Heart right ventricle (tissue), 16 donors: ENCODE results near the gene KPNB1. TPM values are rescaled to one million over a fixed set of nuclear protein-coding genes. Genes with fewer than 3 reads are reported as not detected.

Source experiments
- ATAC-seq, 8 donors: fragments of 200-7000 bp; cut with Tn5 transposase; one replicate each; pipeline ENCODE4 v1.9.1; 2020; ENCODE audit warnings: mild to moderate bottlenecking in 8 of 8, moderate library complexity in 8 of 8, moderate number of reproducible peaks in 1 of 8
- DNase-seq, 2 donors: peaks; one replicate each; pipeline ENCODE4 v3.0.0-alpha.2; 2020
- H3K27ac ChIP-seq, 10 donors: fragments of 200-600 bp; sonication (generic) in 2 of 10; one replicate each; pipeline versions ENCODE4 v1.5.0 to v1.8.0; 2020 to 2022; ENCODE audit warnings: mild to moderate bottlenecking in 3 of 10
- H3K27me3 ChIP-seq, 7 donors: fragments of 200-600 bp; one replicate each; pipeline ENCODE4 v1.8.0; 2021 to 2022; ENCODE audit warnings: mild to moderate bottlenecking in 2 of 7
- H3K36me3 ChIP-seq, 9 donors: fragments of 200-600 bp; sonication (generic) in 1 of 9; one replicate each; pipeline versions ENCODE4 v1.5.0 to v1.8.0; 2020 to 2022; ENCODE audit warnings: mild to moderate bottlenecking in 2 of 9
- H3K4me1 ChIP-seq, 9 donors: fragments of 200-600 bp; sonication (generic) in 1 of 9; one replicate each; pipeline versions ENCODE4 v1.5.0 to v1.8.0; 2020 to 2022; ENCODE audit warnings: mild to moderate bottlenecking in 4 of 9
- H3K4me3 ChIP-seq, 10 donors: fragments of 200-600 bp; sonication (generic) in 2 of 10; one replicate each; pipeline versions ENCODE4 v1.5.0 to v1.8.0; 2020 to 2022; ENCODE audit warnings: mild to moderate bottlenecking in 7 of 10, moderate library complexity in 2 of 10
- H3K9me3 ChIP-seq, 11 donors: fragments of 200-600 bp in 10 of 11; sonication (generic) in 2 of 11; one replicate each; pipeline versions ENCODE4 v1.5.0 to v1.8.0; 2013 to 2022; ENCODE audit warnings: mild to moderate bottlenecking in 2 of 11, control low read depth in 1 of 11, moderate library complexity in 1 of 11
- CTCF ChIP-seq, 9 donors: fragments of 200-600 bp; sonication (generic) in 2 of 9; IDR thresholded peaks; one replicate each; pipeline versions ENCODE4 v1.5.0 to v1.8.0; 2021 to 2022; ENCODE audit warnings: antibody characterized with exemption in 9 of 9, mild to moderate bottlenecking in 5 of 9, moderate library complexity in 1 of 9
- WGBS, 2 donors: extraction: QIAGEN DNeasy Blood & Tissue Kit; methylation state at CpG; one replicate each; pipeline ENCODE4 v1.1.7; 2013; ENCODE audit warnings: inconsistent platforms in 1 of 2; 5-methylcytosine and 5-hydroxymethylcytosine counted together
- intact Hi-C, 10 donors: fragments of 100-400 bp; cut with DNase I; formaldehyde crosslinking; loops; one replicate each; pipeline versions ENCODE4 v1.11.1 to v1.14.2; 2022
- polyA plus RNA-seq, 2 donors: library from polyadenylated mRNA; stranded (reverse); fragments of 200-250 nt; gene quantifications; one replicate each; pipeline ENCODE4 v1.2.3, GENCODE V29; 2013
- total RNA-seq, 10 donors: library from RNA; stranded (reverse); fragmentation: NEBNext Ultra II Directional in 3 of 10; extraction: Animal tissue kit (Norgen Biotek cat#: 25700) in 3 of 10; gene quantifications; one replicate each; pipeline versions ENCODE4 v1.2.1 to v1.2.4, GENCODE V29; 2021 to 2023
- donor health status: Arrhythmogenic right ventricular cardiomyopathy.
- donor health status: ischemic (EF 13 %, LVEDD 7.1; RV severe dilation, severe dysfunction).
- donor health status: healthy with polysubstance abuse.
- donor health status: DM: no; HTN: yes; CAD: no.
- donor health status: DM: no; HTN: no; CAD: no.
- donor health status: ischemic (EF 25% LVEDD 6.9; RV normal size, moderate dysfunction).
- donor health status: ischemic (EF 25% LVEDD 5.7; RV mildly dilated, moderate dysfunction).
- donor health status: healthy.
- donor health status: DM: yes; HTN: yes; CAD: no.
- donor health status: Ischemic cardiomyopathy.
- donor health status: ischemic (EF 35%, LVEDD 5.7; RV mildly dilated, moderate dysfunction).
- donor health status: nonischemic (EF 11% LVEDD 7.7; RV severe dilation, severe dysfunction).
- donor health status: DM: yes; HTN: yes; CAD: no.
- donor health status: PGD.
- donor health status: ischemic (EF 29% LVEDD 5.4; RV normal size, mild dysfunction).
- donor health status: nonischemic (EF 23%, LVEDD 6.1; RV moderate dilation, normal function).

KPNB1 gene
- total and polyA plus RNA-seq, 12 donors: 30.6 to 236 (median 182) TPM

GRCh38 chr17:47728214-47728877 lies 78.6 kb downstream of the KPNB1 start:
- intact Hi-C loops: no loop called here
- TF ChIP-seq CTCF (IDR thresholded peaks at IDR 0.05): no peak
- Histone ChIP-seq H3K27me3 (peaks cover 6 to 89% (median 62%) of the 10 kb centered on the region in 7 donors), H3K27ac (no peak overlapping the region), H3K9me3 (no peaks in the 10 kb centered on the region), H3K4me1 (peaks cover 0 to 10% (median 6%) of the 10 kb centered on the region in 9 donors), H3K4me3 (no peak overlapping the region), H3K36me3 (no peaks in the 10 kb centered on the region)
- ATAC-seq (no peak), DNase-seq (no peak)
- WGBS, 2 donors: 86 to 92% methylated on average over 4 of the region's 4 CpGs

- peaks cover 14 to 87% (median 62%) of the 10 kb centered on the region in 7 donors for H3K27me3 ChIP-seq
- ATAC-seq (no peak), DNase-seq (no peak)
- WGBS, 2 donors: 73 to 75% methylated on average over 8 of the region's 8 CpGs
- peaks cover 0 to 15% (median 9%) of the 10 kb centered on the region in 9 donors for H3K4me1 ChIP-seq
- H3K9me3 ChIP-seq: no peaks in the 10 kb centered on the region
- H3K27ac ChIP-seq: no peak overlapping the region
- H3K4me3 ChIP-seq: no peak overlapping the region
- TF ChIP-seq CTCF (IDR thresholded peaks at IDR 0.05): no peak
- intact Hi-C loops: no loop called here
- H3K36me3 ChIP-seq: no peaks in the 10 kb centered on the region
These were observed 79.8 kb downstream of the KPNB1 start for GRCh38 chr17:47729476-47729875.

GRCh38 chr17:47730681-47731080 lies 81.0 kb downstream of the KPNB1 start:
- no peak for DNase-seq
- WGBS, 2 donors: 85 to 87% methylated on average over 4 of the region's 4 CpGs
- intact Hi-C loops: loop anchor here in 1 of 10 donors (10.0 kb wide), 1 partner anchor 56 kb away; no protein-coding TSS in a partner anchor
- Histone ChIP-seq H3K27ac (no peak overlapping the region), H3K4me1 (peaks cover 0 to 15% (median 9%) of the 10 kb centered on the region in 9 donors), H3K27me3 (peaks cover 14 to 87% (median 57%) of the 10 kb centered on the region in 7 donors), H3K9me3 (no peaks in the 10 kb centered on the region), H3K4me3 (no peak overlapping the region), H3K36me3 (no peaks in the 10 kb centered on the region)
- no peak for TF ChIP-seq CTCF (IDR thresholded peaks at IDR 0.05)
- no peak for ATAC-seq

- peaks cover 14 to 84% (median 55%) of the 10 kb centered on the region in 7 donors for H3K27me3 ChIP-seq
- no peaks in the 10 kb centered on the region for H3K36me3 ChIP-seq
- no peaks in the 10 kb centered on the region for H3K9me3 ChIP-seq
- DNase-seq: no peak
- WGBS, 2 donors: 87 to 89% methylated on average over 2 of the region's 2 CpGs
- no peak for ATAC-seq
- intact Hi-C loops: loop anchor here in 1 of 10 donors (10.0 kb wide), 1 partner anchor 57 kb away; no protein-coding TSS in a partner anchor
- H3K4me3 ChIP-seq: no peak overlapping the region
- TF ChIP-seq CTCF (IDR thresholded peaks at IDR 0.05): no peak
- peak overlapping the region in 1 of 10 donors; percentile 34 for H3K27ac ChIP-seq
- H3K4me1 ChIP-seq: peaks cover 0 to 15% (median 9%) of the 10 kb centered on the region in 9 donors
These were observed 81.7 kb downstream of the KPNB1 start for GRCh38 chr17:47731396-47731795.
